ENCODE measurements around the gene ABHD11. TPM values are rescaled to one million over a fixed set of nuclear protein-coding genes. Genes with fewer than 3 reads are reported as not detected.

The ABHD11 gene
- total and polyA plus RNA-seq, 7 donors = 5.4 to 91.3 (median 13.0) TPM

- H3K36me3 ChIP-seq = no peaks in the 10 kb centered on the region
- peaks cover 11 to 20% (median 15%) of the 10 kb centered on the region in 3 donors for H3K27me3 ChIP-seq
- H3K27ac ChIP-seq = no peak overlapping the region
- H3K4me1 ChIP-seq = peaks cover 0 to 9% (median 8%) of the 10 kb centered on the region in 4 donors
- 9 to 15% methylated on average over 1 of the region's 1 CpG for WGBS, 2 donors
- TF ChIP-seq POLR2A (IDR thresholded peaks at IDR 0.05) = no peak
- no peak for TF ChIP-seq EP300 (IDR thresholded peaks at IDR 0.05)
- no peak for TF ChIP-seq CTCF (IDR thresholded peaks at IDR 0.05)
- TF ChIP-seq POLR2AphosphoS5 (IDR thresholded peaks at IDR 0.05) = no peak
- intact Hi-C loops (cut with DNase I) = no loop called here
- DNase-seq = no peak
- no peak overlapping the region for H3K4me3 ChIP-seq
- H3K9me3 ChIP-seq = no peaks in the 10 kb centered on the region
Observed at GRCh38 chr7:73774923-73775322, 36.3 kb upstream of the ABHD11 start.

- Histone ChIP-seq H3K4me3 (no peak overlapping the region), H3K27me3 (peaks cover 21 to 30% (median 25%) of the 10 kb centered on the region in 3 donors), H3K36me3 (no peaks in the 10 kb centered on the region), H3K9me3 (no peaks in the 10 kb centered on the region), H3K4me1 (peaks cover 0 to 20% (median 11%) of the 10 kb centered on the region in 4 donors), H3K27ac (no peak overlapping the region)
- no peak for DNase-seq
- intact Hi-C loops (cut with DNase I) = no loop called here
- TF ChIP-seq EP300 (IDR thresholded peaks at IDR 0.05) (no peak), POLR2AphosphoS5 (IDR thresholded peaks at IDR 0.05) (no peak), CTCF (IDR thresholded peaks at IDR 0.05) (no peak), POLR2A (IDR thresholded peaks at IDR 0.05) (peak in 1 of 2 donors; percentile 4)
- 16 to 72% methylated on average over 6 of the region's 6 CpGs for WGBS, 2 donors
Observed at GRCh38 chr7:73773700-73774517, 35.3 kb upstream of the ABHD11 start.

GRCh38 chr7:73770860-73771670 is 32.5 kb upstream of the ABHD11 start:
- intact Hi-C loops (cut with DNase I) = no loop called here
- no peaks in the 10 kb centered on the region for H3K9me3 ChIP-seq
- no peak for TF ChIP-seq EP300 (IDR thresholded peaks at IDR 0.05)
- no peak for TF ChIP-seq POLR2AphosphoS5 (IDR thresholded peaks at IDR 0.05)
- TF ChIP-seq POLR2A (IDR thresholded peaks at IDR 0.05) = no peak
- TF ChIP-seq CTCF (IDR thresholded peaks at IDR 0.05) = no peak
- WGBS, 2 donors = 45 to 63% methylated on average over 17 of the region's 17 CpGs
- H3K4me3 ChIP-seq = no peak overlapping the region
- H3K27ac ChIP-seq = peak overlapping the region in 1 of 4 donors; percentile 3
- peaks cover 26 to 47% (median 33%) of the 10 kb centered on the region in 3 donors for H3K27me3 ChIP-seq
- DNase-seq = no peak
- peaks cover 0 to 24% (median 11%) of the 10 kb centered on the region in 4 donors for H3K4me1 ChIP-seq
- H3K36me3 ChIP-seq = no peaks in the 10 kb centered on the region

- peak within 1 kb of the TSS in 1 of 4 donors; percentile 37 for H3K27ac ChIP-seq
- WGBS, 2 donors = 1 to 2% methylated on average over 82 of the region's 82 CpGs
- TF ChIP-seq POLR2AphosphoS5 (IDR thresholded peaks at IDR 0.05) (peak in 1 of 4 donors; percentile 64), CTCF (IDR thresholded peaks at IDR 0.05) (no peak), POLR2A (IDR thresholded peaks at IDR 0.05) (peak in 1 of 2 donors; percentile 55)
- H3K4me1 ChIP-seq = peaks cover 0 to 24% (median 11%) of the 10 kb centered on the region in 4 donors
- DNase-seq = no peak
- H3K36me3 ChIP-seq = no peaks in the 10 kb centered on the region
- peak within 1 kb of the TSS in 3 of 4 donors; percentile 14 to 28 (median 14) for H3K4me3 ChIP-seq
- H3K9me3 ChIP-seq = no peaks in the 10 kb centered on the region
- intact Hi-C loops (cut with DNase I) = no loop called here
- peaks cover 26 to 47% (median 33%) of the 10 kb centered on the region in 3 donors for H3K27me3 ChIP-seq
Observed at GRCh38 chr7:73770002-73770859, 31.6 kb upstream of the ABHD11 start, which contains the start of gene CLDN3. Gene CLDN3, minus strand, starts transcription at chr7:73770270. Its CDS starts 221 bp downstream, at chr7:73770049.
